Neuronal stem cell (in vitro differentiated cells): ENCODE measurements around the gene SLC15A2.

Experiments
- DNase-seq: peaks from one replicate; pipeline ENCODE4 v3.0.0-alpha.2; 2013; ENCODE audit warnings: low spot score
- H2AFZ ChIP-seq: one replicate; pipeline ENCODE4 v1.6.1; 2013; ENCODE audit warnings: mild to moderate bottlenecking, low read length, inconsistent platforms
- H2AK5ac ChIP-seq: 2 replicates; pipeline ENCODE4 v1.6.1; 2013; ENCODE audit warnings: low read depth, mild to moderate bottlenecking, inconsistent platforms, low read length, moderate library complexity, mixed read lengths
- H2BK120ac ChIP-seq: 2 replicates; pipeline ENCODE4 v1.6.1; 2013; ENCODE audit warnings: low read depth, mild to moderate bottlenecking, inconsistent platforms, low read length, moderate library complexity, mixed read lengths
- H2BK12ac ChIP-seq: one replicate; pipeline ENCODE4 v1.6.1; 2013; ENCODE audit warnings: low read length, inconsistent platforms
- H2BK15ac ChIP-seq: 2 replicates; pipeline ENCODE4 v1.6.1; 2013; ENCODE audit warnings: mild to moderate bottlenecking, low read length, inconsistent platforms, mixed read lengths
- H2BK5ac ChIP-seq: one replicate; pipeline ENCODE4 v1.6.1; 2013; ENCODE audit warnings: inconsistent platforms, mild to moderate bottlenecking, low read length, moderate library complexity
- H3K14ac ChIP-seq: one replicate; pipeline ENCODE4 v1.6.1; 2013; ENCODE audit warnings: low read length, inconsistent platforms
- H3K18ac ChIP-seq: 2 replicates; pipeline ENCODE4 v1.6.1; 2013; ENCODE audit warnings: low read length, inconsistent platforms
- H3K23ac ChIP-seq: 2 replicates; pipeline ENCODE4 v1.6.1; 2013; ENCODE audit warnings: low read depth, mild to moderate bottlenecking, mixed read lengths, low read length, inconsistent platforms; ENCODE audit not compliant: poor library complexity
- H3K27ac ChIP-seq: replicated peaks from 3 replicates; pipeline ENCODE4 v1.5.1; 2013; ENCODE audit warnings: low read length, inconsistent platforms
- H3K27me3 ChIP-seq, 3 experiments: 2 replicates each; pipeline ENCODE4 v1.6.1; 2013; ENCODE audit warnings: low read length in 3 of 3, mild to moderate bottlenecking in 2 of 3, inconsistent platforms in 1 of 3, low read depth in 1 of 3, mixed read lengths in 1 of 3, moderate library complexity in 1 of 3; ENCODE audit not compliant: control insufficient read depth in 3 of 3, insufficient read depth in 3 of 3
- H3K36me3 ChIP-seq, 2 donors: replicated peaks in 1 of 2; 2 replicates each; pipeline ENCODE4 v1.6.1; 2013; ENCODE audit warnings: low read length in 2 of 2; ENCODE audit not compliant: control insufficient read depth in 2 of 2, insufficient read depth in 2 of 2
- H3K4ac ChIP-seq: 2 replicates; pipeline ENCODE4 v1.6.1; 2013; ENCODE audit warnings: inconsistent platforms, mild to moderate bottlenecking, low read length, moderate library complexity
- H3K4me1 ChIP-seq, 2 donors: 1 replicate in 1 of 2; 2 replicates in 1 of 2; pipeline ENCODE4 v1.6.1; 2013; ENCODE audit warnings: low read length in 2 of 2, low read depth in 1 of 2; ENCODE audit not compliant: control insufficient read depth in 2 of 2, insufficient read depth in 1 of 2
- H3K4me2 ChIP-seq: one replicate; pipeline ENCODE4 v1.6.1; 2013; ENCODE audit warnings: mild to moderate bottlenecking, low read length, inconsistent platforms; ENCODE audit not compliant: insufficient read depth, poor library complexity, severe bottlenecking
- H3K4me3 ChIP-seq, 2 donors: 2 replicates each; pipeline ENCODE4 v1.5.1; 2013; ENCODE audit warnings: low read length in 2 of 2, mild to moderate bottlenecking in 2 of 2, inconsistent platforms in 1 of 2, moderate library complexity in 1 of 2
- H3K79me1 ChIP-seq: one replicate; pipeline ENCODE4 v1.6.1; 2013; ENCODE audit warnings: low read depth, mild to moderate bottlenecking, inconsistent platforms, low read length, moderate library complexity
- H3K9ac ChIP-seq: one replicate; pipeline ENCODE4 v1.6.1; 2013; ENCODE audit warnings: mild to moderate bottlenecking, low read depth, low read length, inconsistent platforms; ENCODE audit not compliant: poor library complexity
- H3K9me3 ChIP-seq, 2 donors: replicated peaks in 1 of 2; 2 replicates each; pipeline versions ENCODE3 to v1.6.1; 2013; ENCODE audit warnings: low read length in 2 of 2, mild to moderate bottlenecking in 2 of 2, inconsistent platforms in 1 of 2, low read depth in 1 of 2, mixed read lengths in 1 of 2, moderate library complexity in 1 of 2; ENCODE audit not compliant: control insufficient read depth in 2 of 2, insufficient read depth in 1 of 2
- H4K8ac ChIP-seq: one replicate; pipeline ENCODE4 v1.6.1; 2013; ENCODE audit warnings: low read depth, mild to moderate bottlenecking, inconsistent platforms, low read length, moderate library complexity
- H4K91ac ChIP-seq: one replicate; pipeline ENCODE4 v1.6.1; 2013; ENCODE audit warnings: low read length, low read depth, mild to moderate bottlenecking, inconsistent platforms; ENCODE audit not compliant: poor library complexity
- WGBS, 2 donors: extraction: QIAGEN DNeasy Blood & Tissue Kit; methylation state at CpG; one replicate each; pipeline ENCODE4 v1.1.7; 2013; ENCODE audit warnings: missing lambda C conversion rate in 2 of 2, mixed read lengths in 1 of 2; ENCODE audit not compliant: insufficient read length in 2 of 2, insufficient replicate concordance in 1 of 2; ENCODE audit errors: extremely low coverage in 2 of 2; 5-methylcytosine and 5-hydroxymethylcytosine counted together

Gene SLC15A2

GRCh38 chr3:121897296-121897695, 3.1 kb downstream of the SLC15A2 start:
- H3K27ac ChIP-seq = no peak overlapping the region
- no peak for DNase-seq
- H3K4me1 ChIP-seq = peaks cover 4 to 6% of the 10 kb centered on the region in 2 donors
- WGBS, 2 donors = no CpG with 5 or more reads among the region's 3 CpGs
- no peak overlapping the region for H2BK15ac ChIP-seq
- no peak overlapping the region for H2BK5ac ChIP-seq
- no peak overlapping the region for H4K91ac ChIP-seq
- no peaks in the 10 kb centered on the region for H3K27me3 ChIP-seq
- no peak overlapping the region for H3K14ac ChIP-seq
- H4K8ac ChIP-seq = no peak overlapping the region
- H3K23ac ChIP-seq = no peak overlapping the region
- H3K4me3 ChIP-seq = no peak overlapping the region
- H3K9me3 ChIP-seq = no peaks in the 10 kb centered on the region
- H3K18ac ChIP-seq = no peak overlapping the region
- H2AFZ ChIP-seq = no peak overlapping the region
- no peaks in the 10 kb centered on the region for H3K36me3 ChIP-seq
- no peak overlapping the region for H3K4me2 ChIP-seq
- no peak overlapping the region for H2BK120ac ChIP-seq
- H3K4ac ChIP-seq = no peak overlapping the region
- no peaks in the 10 kb centered on the region for H3K79me1 ChIP-seq
- no peak overlapping the region for H2AK5ac ChIP-seq
- no peak overlapping the region for H3K9ac ChIP-seq
- no peak overlapping the region for H2BK12ac ChIP-seq

GRCh38 chr3:121913305-121913990, 19.2 kb downstream of the SLC15A2 start:
- no peak overlapping the region for H3K4me2 ChIP-seq
- no peak overlapping the region for H2AK5ac ChIP-seq
- no CpG with 5 or more reads among the region's 2 CpGs for WGBS, 2 donors
- H2AFZ ChIP-seq = no peak overlapping the region
- no peak overlapping the region for H3K14ac ChIP-seq
- no peak overlapping the region for H2BK120ac ChIP-seq
- no peak overlapping the region for H3K27ac ChIP-seq
- H3K36me3 ChIP-seq = no peaks in the 10 kb centered on the region
- no peak overlapping the region for H2BK15ac ChIP-seq
- no peak overlapping the region for H3K9ac ChIP-seq
- DNase-seq = no peak
- H2BK5ac ChIP-seq = no peak overlapping the region
- H3K18ac ChIP-seq = no peak overlapping the region
- no peak overlapping the region for H4K8ac ChIP-seq
- no peaks in the 10 kb centered on the region for H3K79me1 ChIP-seq
- H3K9me3 ChIP-seq = no peaks in the 10 kb centered on the region
- no peak overlapping the region for H4K91ac ChIP-seq
- H3K27me3 ChIP-seq = no peaks in the 10 kb centered on the region
- peaks cover 0 to 1% of the 10 kb centered on the region in 2 donors for H3K4me1 ChIP-seq
- H3K4me3 ChIP-seq = no peak overlapping the region
- H3K23ac ChIP-seq = no peak overlapping the region
- H2BK12ac ChIP-seq = no peak overlapping the region
- no peak overlapping the region for H3K4ac ChIP-seq

- no CpG with 5 or more reads among the region's 12 CpGs for WGBS, 2 donors
- H3K36me3 ChIP-seq = no peaks in the 10 kb centered on the region
Measured at GRCh38 chr3:121914081-121914998, 20.1 kb downstream of the SLC15A2 start.

GRCh38 chr3:121916189-121916588, 22.0 kb downstream of the SLC15A2 start:
- no peaks in the 10 kb centered on the region for H3K79me1 ChIP-seq
- H2BK5ac ChIP-seq = no peak overlapping the region
- H2BK12ac ChIP-seq = no peak overlapping the region
- no peak overlapping the region for H3K4ac ChIP-seq
- H3K23ac ChIP-seq = no peak overlapping the region
- no peak overlapping the region for H3K18ac ChIP-seq
- H3K14ac ChIP-seq = no peak overlapping the region
- no peaks in the 10 kb centered on the region for H3K9me3 ChIP-seq
- H2AFZ ChIP-seq = no peak overlapping the region
- DNase-seq = no peak
- H4K91ac ChIP-seq = no peak overlapping the region
- H3K4me1 ChIP-seq = peaks cover 0 to 1% of the 10 kb centered on the region in 2 donors
- H3K4me3 ChIP-seq = no peak overlapping the region
- H3K4me2 ChIP-seq = no peak overlapping the region
- no peak overlapping the region for H2BK120ac ChIP-seq
- no peaks in the 10 kb centered on the region for H3K27me3 ChIP-seq
- no peak overlapping the region for H2AK5ac ChIP-seq
- no peak overlapping the region for H2BK15ac ChIP-seq
- no peaks in the 10 kb centered on the region for H3K36me3 ChIP-seq
- no peak overlapping the region for H4K8ac ChIP-seq
- no peak overlapping the region for H3K27ac ChIP-seq
- H3K9ac ChIP-seq = no peak overlapping the region

More at GRCh38 chr3:121914081-121914998, 20.1 kb downstream of the SLC15A2 start:
- Histone ChIP-seq H2AFZ (no peak overlapping the region), H3K79me1 (no peaks in the 10 kb centered on the region), H3K4ac (no peak overlapping the region), H2BK120ac (no peak overlapping the region), H4K8ac (no peak overlapping the region), H3K27ac (no peak overlapping the region), H3K23ac (no peak overlapping the region), H2AK5ac (no peak overlapping the region), H2BK5ac (no peak overlapping the region), H3K9ac (no peak overlapping the region), H3K27me3 (no peaks in the 10 kb centered on the region), H3K4me3 (no peak overlapping the region), H3K14ac (no peak overlapping the region), H3K4me1 (peaks cover 0 to 1% of the 10 kb centered on the region in 2 donors), H3K9me3 (no peaks in the 10 kb centered on the region), H4K91ac (no peak overlapping the region), H3K18ac (no peak overlapping the region), H3K4me2 (no peak overlapping the region), H2BK12ac (no peak overlapping the region), H2BK15ac (no peak overlapping the region)
- DNase-seq = no peak
